Hepatocyte (in vitro differentiated cells): ENCODE results near the gene DISC1. TPM values are rescaled to one million over a fixed set of nuclear protein-coding genes. Genes with fewer than 3 reads are reported as not detected.

Experiments used
- DNase-seq: peaks from one replicate; pipeline ENCODE4 v3.0.0-alpha.2; 2016; ENCODE audit warnings: low spot score
- H2AFZ ChIP-seq: fragments of 200-600 bp; sonication (generic); 2 replicates; pipeline ENCODE4 v1.6.0; 2016; ENCODE audit warnings: antibody characterized with exemption, mild to moderate bottlenecking
- H3K27ac ChIP-seq: fragments of 200-600 bp; sonication (generic); 2 replicates; pipeline ENCODE4 v1.5.1; 2016; ENCODE audit warnings: mild to moderate bottlenecking
- H3K27me3 ChIP-seq: fragments of 200-600 bp; sonication (generic); 2 replicates; pipeline ENCODE4 v1.6.1; 2016
- H3K36me3 ChIP-seq: fragments of 200-600 bp; sonication (generic); replicated peaks from 2 replicates; pipeline ENCODE4 v1.5.1; 2016; ENCODE audit warnings: low read depth; ENCODE audit not compliant: insufficient read depth
- H3K4me1 ChIP-seq: fragments of 200-600 bp; sonication (generic); 2 replicates; pipeline ENCODE4 v1.5.1; 2016; ENCODE audit warnings: mild to moderate bottlenecking, moderate library complexity; ENCODE audit not compliant: insufficient read depth
- H3K4me2 ChIP-seq: fragments of 200-600 bp; sonication (generic); 2 replicates; pipeline ENCODE4 v1.6.0; 2016
- H3K4me3 ChIP-seq: fragments of 200-600 bp; sonication (generic); 2 replicates; pipeline ENCODE4 v1.5.1; 2016; ENCODE audit warnings: mild to moderate bottlenecking
- H3K79me2 ChIP-seq: fragments of 200-600 bp; sonication (generic); 2 replicates; pipeline ENCODE4 v1.6.0; 2017; ENCODE audit warnings: mild to moderate bottlenecking
- H3K9me2 ChIP-seq: fragments of 200-600 bp; sonication (generic); replicated peaks from 2 replicates; pipeline ENCODE4 v1.6.0; 2017; ENCODE audit warnings: mild to moderate bottlenecking; ENCODE audit not compliant: insufficient read depth
- H3K9me3 ChIP-seq: fragments of 200-600 bp; sonication (generic); 2 replicates; pipeline ENCODE4 v1.5.1; 2016; ENCODE audit warnings: low read depth, mild to moderate bottlenecking
- H4K20me1 ChIP-seq: fragments of 200-600 bp; sonication (generic); 2 replicates; pipeline ENCODE4 v1.6.0; 2016; ENCODE audit warnings: mild to moderate bottlenecking; ENCODE audit not compliant: insufficient read depth, poor library complexity, severe bottlenecking
- EZH2 ChIP-seq: fragments of 200-600 bp; sonication (generic); IDR thresholded peaks from 2 replicates; pipeline ENCODE4 v1.6.1; 2016; ENCODE audit warnings: antibody characterized with exemption, mild to moderate bottlenecking, borderline replicate concordance
- EZH2phosphoT487 ChIP-seq: fragments of 200-600 bp; sonication (generic); IDR thresholded peaks from one replicate; pipeline ENCODE4 v1.6.1; 2018; ENCODE audit warnings: antibody characterized with exemption, mild to moderate bottlenecking, low read depth, moderate library complexity; ENCODE audit not compliant: unreplicated experiment, severe bottlenecking
- WGBS: methylation state at CpG from one replicate; pipeline ENCODE4 v1.1.6; 2016; ENCODE audit warnings: low lambda C conversion rate; ENCODE audit errors: missing lambda C conversion rate; 5-methylcytosine and 5-hydroxymethylcytosine counted together
- polyA plus RNA-seq: library from polyadenylated mRNA; unstranded; fragments of >200 nt; fragmentation: Nextera tagmentation; extraction: Ambion mirVana; gene quantifications from 2 replicates; pipeline ENCODE4 v1.2.1, GENCODE V29; 2016
- total RNA-seq: library from RNA; depleted of rRNA; stranded (reverse); fragments of >200 nt; gene quantifications from 2 replicates; pipeline ENCODE4 v1.2.3, GENCODE V29; 2014
- TF ChIP-seq, protein P1 (sequence below): fragments of 200-600 bp; sonication (generic); IDR thresholded peaks from 2 replicates; pipeline ENCODE4 v1.5.1; 2016; ENCODE audit warnings: antibody characterized with exemption, mild to moderate bottlenecking; ENCODE audit not compliant: poor library complexity

Gene DISC1
- total and polyA plus RNA-seq, 2 experiments from 2014 or later: 3.0 to 4.7 TPM

DNA sequence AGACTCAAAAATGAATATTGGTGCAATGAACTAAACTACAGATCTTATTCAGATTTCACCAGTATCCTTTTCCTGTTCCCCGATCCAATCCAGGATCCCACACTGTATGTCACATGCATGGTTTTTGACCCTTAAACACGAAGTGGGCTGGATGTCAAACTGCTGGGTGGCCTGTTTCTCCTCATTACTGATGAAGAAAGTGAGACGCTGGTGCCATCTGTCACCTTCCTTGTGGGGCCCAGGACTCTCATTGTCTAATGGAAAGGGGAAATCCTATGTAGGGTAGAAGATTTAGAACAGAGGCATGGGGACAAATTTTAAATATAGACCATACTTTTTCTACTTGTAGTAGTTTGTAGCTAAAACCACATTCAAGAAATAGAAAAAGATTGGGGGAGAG, 56.2 kb downstream of the DISC1 start:
- DNase-seq: no peak
- 84% methylated on average over 3 of the region's 3 CpGs for WGBS
- H3K27me3 ChIP-seq: no peaks in the 10 kb centered on the region
- no peaks in the 10 kb centered on the region for H4K20me1 ChIP-seq
- no peaks in the 10 kb centered on the region for H3K36me3 ChIP-seq
- H3K4me1 ChIP-seq: no peaks in the 10 kb centered on the region
- no peak overlapping the region for H3K27ac ChIP-seq
- no peak overlapping the region for H2AFZ ChIP-seq
- H3K4me3 ChIP-seq: no peak overlapping the region
- H3K79me2 ChIP-seq: no peaks in the 10 kb centered on the region
- TF ChIP-seq, protein P1, sequence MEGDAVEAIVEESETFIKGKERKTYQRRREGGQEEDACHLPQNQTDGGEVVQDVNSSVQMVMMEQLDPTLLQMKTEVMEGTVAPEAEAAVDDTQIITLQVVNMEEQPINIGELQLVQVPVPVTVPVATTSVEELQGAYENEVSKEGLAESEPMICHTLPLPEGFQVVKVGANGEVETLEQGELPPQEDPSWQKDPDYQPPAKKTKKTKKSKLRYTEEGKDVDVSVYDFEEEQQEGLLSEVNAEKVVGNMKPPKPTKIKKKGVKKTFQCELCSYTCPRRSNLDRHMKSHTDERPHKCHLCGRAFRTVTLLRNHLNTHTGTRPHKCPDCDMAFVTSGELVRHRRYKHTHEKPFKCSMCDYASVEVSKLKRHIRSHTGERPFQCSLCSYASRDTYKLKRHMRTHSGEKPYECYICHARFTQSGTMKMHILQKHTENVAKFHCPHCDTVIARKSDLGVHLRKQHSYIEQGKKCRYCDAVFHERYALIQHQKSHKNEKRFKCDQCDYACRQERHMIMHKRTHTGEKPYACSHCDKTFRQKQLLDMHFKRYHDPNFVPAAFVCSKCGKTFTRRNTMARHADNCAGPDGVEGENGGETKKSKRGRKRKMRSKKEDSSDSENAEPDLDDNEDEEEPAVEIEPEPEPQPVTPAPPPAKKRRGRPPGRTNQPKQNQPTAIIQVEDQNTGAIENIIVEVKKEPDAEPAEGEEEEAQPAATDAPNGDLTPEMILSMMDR: no peak
- TF ChIP-seq EZH2phosphoT487 (no peak), EZH2 (no peak)
- H3K4me2 ChIP-seq: no peak overlapping the region
- H3K9me3 ChIP-seq: no peaks in the 10 kb centered on the region
- H3K9me2 ChIP-seq: no peaks in the 10 kb centered on the region

DNA sequence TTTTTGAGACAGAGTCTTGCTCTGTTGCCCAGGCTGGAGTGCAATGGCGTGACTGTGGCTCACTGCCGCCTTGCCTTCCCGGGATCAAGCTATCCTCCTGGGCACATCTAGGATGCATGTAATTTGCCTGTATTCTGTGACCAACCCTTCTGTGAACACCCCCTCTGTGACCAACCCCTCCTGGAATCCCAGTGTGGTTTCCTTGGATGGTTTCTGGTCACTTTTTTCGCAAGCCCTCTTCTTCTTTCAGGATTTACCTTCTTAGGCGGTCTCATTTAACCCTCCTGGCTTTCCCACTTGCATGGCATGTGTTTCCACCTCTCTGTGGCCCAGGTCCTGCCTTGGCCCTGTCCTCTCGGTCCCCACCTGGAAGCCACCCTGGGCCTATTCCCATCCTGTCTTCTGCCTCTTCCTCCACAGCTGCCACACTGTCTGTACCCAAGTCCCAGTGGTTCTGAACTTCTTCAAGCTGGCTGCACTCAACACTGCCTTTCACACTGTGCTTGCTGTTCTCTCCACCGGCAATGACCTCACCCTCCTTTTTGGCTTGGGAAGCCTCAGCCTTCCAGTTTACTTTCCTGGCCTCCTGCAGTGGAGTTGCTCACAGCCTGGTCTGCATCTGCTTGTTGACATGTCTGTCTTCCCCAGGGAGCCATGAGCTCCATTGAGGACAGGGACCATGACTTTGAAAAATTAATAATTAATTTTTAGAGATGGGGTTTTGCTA, 57.0 kb downstream of the DISC1 start:
- WGBS: 95% methylated on average over 7 of the region's 7 CpGs

DNA sequence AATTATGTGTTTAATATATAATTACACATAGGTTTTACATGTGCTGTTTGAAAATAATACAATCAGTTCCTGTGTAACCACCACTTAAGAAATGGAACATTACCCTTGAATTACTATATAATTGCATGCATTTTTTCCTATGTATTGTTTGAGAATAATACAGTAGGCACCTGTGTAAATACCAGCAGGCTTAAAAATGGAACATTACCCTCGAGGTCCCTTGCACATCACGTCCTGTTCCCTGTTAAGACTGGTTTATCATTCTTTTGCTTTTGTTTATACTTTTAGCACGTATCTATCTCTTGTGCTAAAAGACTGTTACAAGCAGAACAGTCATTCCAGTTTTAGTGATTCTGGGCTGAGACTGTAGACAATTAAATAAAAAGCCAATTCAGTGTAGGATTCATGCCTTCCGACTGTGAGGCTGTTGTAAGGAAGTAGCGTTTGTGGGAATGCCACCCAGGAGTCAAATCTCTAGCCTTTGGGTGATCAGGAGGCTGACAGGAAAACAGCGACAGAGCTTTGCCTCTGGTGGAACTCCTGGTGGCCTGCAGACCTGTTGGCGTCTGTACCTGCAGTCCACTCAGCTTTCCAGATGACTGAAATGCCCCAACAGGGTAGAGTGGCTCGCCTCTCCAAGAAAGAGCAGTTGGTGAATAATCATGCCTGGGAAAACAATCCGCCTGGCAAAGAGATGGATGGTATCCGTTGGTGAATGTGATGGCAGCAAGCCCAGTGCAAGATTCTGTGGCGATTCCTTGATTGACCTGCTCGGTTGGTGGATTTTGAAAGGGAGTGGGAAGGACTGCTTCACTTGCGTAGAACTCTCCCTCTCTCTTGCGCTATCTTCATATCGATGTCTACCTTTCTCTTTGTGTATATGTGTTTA, 58.0 kb downstream of the DISC1 start:
- DNase-seq: no peak
- no peaks in the 10 kb centered on the region for H3K27me3 ChIP-seq
- H3K27ac ChIP-seq: no peak overlapping the region
- no peaks in the 10 kb centered on the region for H3K9me2 ChIP-seq
- no peak overlapping the region for H3K4me2 ChIP-seq
- no peaks in the 10 kb centered on the region for H3K79me2 ChIP-seq
- H3K4me1 ChIP-seq: no peaks in the 10 kb centered on the region
- no peaks in the 10 kb centered on the region for H3K36me3 ChIP-seq
- TF ChIP-seq, protein P1: no peak
- TF ChIP-seq EZH2 (no peak), EZH2phosphoT487 (no peak)
- H2AFZ ChIP-seq: no peak overlapping the region
- WGBS: 84% methylated on average over 15 of the region's 15 CpGs
- H3K4me3 ChIP-seq: no peak overlapping the region
- no peaks in the 10 kb centered on the region for H3K9me3 ChIP-seq
- no peaks in the 10 kb centered on the region for H4K20me1 ChIP-seq

More for the DNA sequence above, 57.0 kb downstream of the DISC1 start:
- no peaks in the 10 kb centered on the region for H3K36me3 ChIP-seq
- no peaks in the 10 kb centered on the region for H3K9me2 ChIP-seq
- no peak overlapping the region for H2AFZ ChIP-seq
- H3K27me3 ChIP-seq: no peaks in the 10 kb centered on the region
- H3K9me3 ChIP-seq: no peaks in the 10 kb centered on the region
- DNase-seq: no peak
- TF ChIP-seq EZH2 (no peak), EZH2phosphoT487 (no peak)
- TF ChIP-seq, protein P1: no peak
- no peak overlapping the region for H3K4me2 ChIP-seq
- H3K4me1 ChIP-seq: no peaks in the 10 kb centered on the region
- H4K20me1 ChIP-seq: no peaks in the 10 kb centered on the region
- H3K4me3 ChIP-seq: no peak overlapping the region
- H3K27ac ChIP-seq: no peak overlapping the region
- no peaks in the 10 kb centered on the region for H3K79me2 ChIP-seq
